GM19351 (cell line): Measurements from ENCODE around the gene NCKAP1.
"Not testable (repeated sequence)": the region's sequence is repeated elsewhere in the genome, so short reads cannot be mapped to it uniquely, and the experiment has no call there.

Experiments
- ATAC-seq: cut with Tn5 transposase; IDR thresholded peaks from one replicate; pipeline ENCODE4 v1.9.1; 2021; ENCODE audit warnings: mild to moderate bottlenecking, moderate library complexity; ENCODE audit not compliant: unreplicated experiment

Gene NCKAP1, protein sequence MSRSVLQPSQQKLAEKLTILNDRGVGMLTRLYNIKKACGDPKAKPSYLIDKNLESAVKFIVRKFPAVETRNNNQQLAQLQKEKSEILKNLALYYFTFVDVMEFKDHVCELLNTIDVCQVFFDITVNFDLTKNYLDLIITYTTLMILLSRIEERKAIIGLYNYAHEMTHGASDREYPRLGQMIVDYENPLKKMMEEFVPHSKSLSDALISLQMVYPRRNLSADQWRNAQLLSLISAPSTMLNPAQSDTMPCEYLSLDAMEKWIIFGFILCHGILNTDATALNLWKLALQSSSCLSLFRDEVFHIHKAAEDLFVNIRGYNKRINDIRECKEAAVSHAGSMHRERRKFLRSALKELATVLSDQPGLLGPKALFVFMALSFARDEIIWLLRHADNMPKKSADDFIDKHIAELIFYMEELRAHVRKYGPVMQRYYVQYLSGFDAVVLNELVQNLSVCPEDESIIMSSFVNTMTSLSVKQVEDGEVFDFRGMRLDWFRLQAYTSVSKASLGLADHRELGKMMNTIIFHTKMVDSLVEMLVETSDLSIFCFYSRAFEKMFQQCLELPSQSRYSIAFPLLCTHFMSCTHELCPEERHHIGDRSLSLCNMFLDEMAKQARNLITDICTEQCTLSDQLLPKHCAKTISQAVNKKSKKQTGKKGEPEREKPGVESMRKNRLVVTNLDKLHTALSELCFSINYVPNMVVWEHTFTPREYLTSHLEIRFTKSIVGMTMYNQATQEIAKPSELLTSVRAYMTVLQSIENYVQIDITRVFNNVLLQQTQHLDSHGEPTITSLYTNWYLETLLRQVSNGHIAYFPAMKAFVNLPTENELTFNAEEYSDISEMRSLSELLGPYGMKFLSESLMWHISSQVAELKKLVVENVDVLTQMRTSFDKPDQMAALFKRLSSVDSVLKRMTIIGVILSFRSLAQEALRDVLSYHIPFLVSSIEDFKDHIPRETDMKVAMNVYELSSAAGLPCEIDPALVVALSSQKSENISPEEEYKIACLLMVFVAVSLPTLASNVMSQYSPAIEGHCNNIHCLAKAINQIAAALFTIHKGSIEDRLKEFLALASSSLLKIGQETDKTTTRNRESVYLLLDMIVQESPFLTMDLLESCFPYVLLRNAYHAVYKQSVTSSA

GRCh38 chr2:183038341-183039300, at the start of gene NCKAP1:
NCKAP1 (minus strand) TSS chr2:183038457; CDS start chr2:183038099, 358 bp downstream.
- ATAC-seq, result peak; percentile 76

GRCh38 chr2:183081911-183082310, 43.7 kb upstream of the NCKAP1 start:
- ATAC-seq, result no peak

GRCh38 chr2:183079139-183079775, 41.0 kb upstream of the NCKAP1 start:
- ATAC-seq, result peak; percentile 43

GRCh38 chr2:183078464-183079138, 40.3 kb upstream of the NCKAP1 start, which contains the start of gene DUSP19:
DUSP19 (plus strand) TSS chr2:183078747; CDS start chr2:183078934, 187 bp downstream.
- peak; percentile 82 for ATAC-seq

- ATAC-seq, result no peak
Measured at GRCh38 chr2:183078163-183078463, 39.9 kb upstream of the NCKAP1 start.

DNA sequence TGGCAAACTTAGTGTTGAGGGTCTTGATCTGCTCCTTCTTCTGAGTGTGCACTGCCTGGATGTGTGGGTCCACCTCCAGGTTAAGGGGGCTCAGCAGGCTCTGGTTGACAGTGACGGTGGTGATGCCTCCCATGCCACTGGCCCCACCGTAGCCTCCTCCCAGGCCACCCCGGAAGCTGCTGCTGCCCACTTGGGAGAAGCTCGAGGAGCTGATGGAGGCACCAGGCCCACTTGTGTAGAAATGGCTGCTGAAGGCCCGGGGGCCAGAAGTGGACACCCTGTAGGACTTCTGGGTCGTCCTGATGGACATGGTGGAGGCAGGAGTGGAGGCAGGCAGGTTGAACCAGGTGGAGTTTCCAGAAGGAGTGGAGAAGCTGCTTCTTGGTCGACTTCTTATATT, 33.9 kb upstream of the NCKAP1 start:
- ATAC-seq, result no peak

GRCh38 chr2:183070942-183071844, 32.9 kb upstream of the NCKAP1 start:
- no peak for ATAC-seq

DNA sequence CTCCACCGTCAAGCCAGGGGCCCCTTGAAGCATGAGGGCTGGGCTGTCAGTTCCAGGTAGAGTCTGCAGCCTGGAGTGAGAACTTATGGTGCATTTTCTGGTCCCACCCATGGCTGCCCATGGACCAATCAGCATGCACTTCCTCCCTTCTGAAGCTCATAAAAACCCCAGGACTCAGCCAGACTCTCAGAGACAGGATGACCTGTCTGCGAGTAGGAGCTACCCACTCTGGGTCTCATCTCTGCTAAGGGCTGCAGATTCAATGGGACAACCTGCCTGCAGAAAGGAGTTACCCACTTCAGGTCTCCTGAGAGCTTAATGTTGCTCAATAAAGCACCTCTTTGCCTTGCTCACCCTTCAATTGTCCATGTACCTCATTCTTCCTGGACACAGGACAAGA, 30.9 kb upstream of the NCKAP1 start:
- no peak for ATAC-seq

DNA sequence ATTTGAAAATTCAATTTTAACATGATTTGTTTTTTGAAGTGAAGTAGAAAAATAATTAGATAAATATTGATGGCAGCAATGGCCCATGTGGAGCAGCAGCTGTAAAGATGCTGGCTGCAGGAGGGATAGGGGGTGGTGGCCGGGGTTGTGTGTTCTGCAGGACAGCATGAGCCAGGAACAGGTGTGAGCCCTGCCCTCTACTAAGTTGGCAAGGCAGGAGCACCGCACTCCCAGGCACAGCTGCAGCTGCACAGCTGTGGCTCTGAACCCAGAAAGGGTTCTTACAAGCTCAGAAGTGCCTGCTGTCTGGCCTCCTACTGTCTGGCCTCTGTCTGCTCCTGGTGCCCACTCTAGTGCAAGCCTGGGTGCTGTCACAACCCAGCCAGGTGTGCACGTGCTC, 30.3 kb upstream of the NCKAP1 start:
- no peak for ATAC-seq

DNA sequence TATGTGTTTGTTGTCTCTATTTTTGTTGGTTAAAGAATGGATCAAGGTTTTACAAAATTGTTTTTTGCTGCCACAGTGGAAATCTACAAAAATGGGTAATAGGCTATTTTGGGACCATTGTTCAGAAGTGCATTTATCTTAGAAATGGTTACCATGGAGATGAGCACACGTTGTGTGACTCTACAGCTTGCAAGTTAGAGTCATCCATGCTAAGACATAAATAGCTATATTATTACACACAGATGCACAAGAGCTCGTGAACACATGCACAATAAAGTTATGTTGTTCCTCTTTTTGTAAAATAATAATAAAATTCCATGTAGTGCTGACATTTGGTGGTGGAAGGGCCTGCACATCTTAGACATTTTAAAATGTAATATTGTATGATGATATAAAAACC, 24.8 kb upstream of the NCKAP1 start:
- peak; percentile 87 for ATAC-seq

DNA sequence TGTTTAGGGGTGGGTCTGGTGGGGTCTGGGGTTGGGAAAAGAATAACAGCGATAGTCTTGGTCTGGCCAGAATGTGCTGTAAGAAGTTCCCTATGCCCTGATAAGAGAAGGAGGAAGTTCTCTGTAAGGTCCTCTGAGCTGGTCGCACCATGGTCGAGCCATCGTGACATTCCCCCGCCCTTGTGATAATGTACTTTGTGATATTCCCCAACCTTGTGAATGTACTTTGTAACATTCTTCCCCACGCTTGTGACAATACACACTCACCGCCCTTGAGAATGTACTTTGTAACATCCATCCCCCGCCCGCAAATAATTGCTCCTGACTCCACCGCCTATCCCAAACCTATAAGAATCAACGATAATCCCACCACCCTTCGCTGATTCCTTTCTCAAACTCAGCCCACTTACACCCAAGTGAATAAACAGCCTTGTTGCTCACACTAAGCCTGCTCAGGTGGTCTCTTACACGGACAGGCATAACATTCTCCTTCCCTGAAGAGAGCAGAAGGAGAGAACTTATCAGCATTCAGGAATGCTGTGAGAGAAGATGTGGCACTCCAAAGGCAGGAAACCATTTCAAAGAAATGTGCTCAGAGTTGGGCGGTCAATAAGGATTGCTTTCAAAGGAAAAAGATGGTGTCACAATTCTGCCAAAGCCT, 22.4 kb upstream of the NCKAP1 start:
- no peak for ATAC-seq

- ATAC-seq, result no peak
Measured at GRCh38 chr2:183059561-183059960, 21.3 kb upstream of the NCKAP1 start.

- ATAC-seq, result peak; percentile 41
Measured at GRCh38 chr2:183057333-183057985, 19.2 kb upstream of the NCKAP1 start.

DNA sequence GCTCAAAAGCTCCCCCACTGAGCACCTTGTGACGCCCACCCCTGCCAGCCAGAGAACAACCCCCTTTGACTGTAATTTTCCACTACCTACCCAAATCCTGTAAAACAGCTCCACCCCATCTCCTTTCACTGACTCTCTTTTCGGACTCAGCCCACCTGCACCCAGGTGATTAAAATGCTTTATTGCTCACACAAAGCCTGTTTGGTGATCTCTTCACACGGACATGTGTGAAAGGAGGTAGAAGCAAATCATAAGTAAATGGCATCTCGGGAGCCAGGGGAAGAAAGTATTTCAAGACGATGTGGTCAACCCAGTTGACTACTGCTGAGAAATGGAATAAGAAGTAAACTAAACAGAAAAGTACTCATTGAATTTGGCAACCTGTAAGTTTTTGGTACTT, 11.2 kb upstream of the NCKAP1 start:
- no peak for ATAC-seq

GRCh38 chr2:183047486-183048125, 9.3 kb upstream of the NCKAP1 start:
- ATAC-seq, result not testable (repeated sequence)

GRCh38 chr2:183043580-183043979, 5.3 kb upstream of the NCKAP1 start:
- not testable (repeated sequence) for ATAC-seq

DNA sequence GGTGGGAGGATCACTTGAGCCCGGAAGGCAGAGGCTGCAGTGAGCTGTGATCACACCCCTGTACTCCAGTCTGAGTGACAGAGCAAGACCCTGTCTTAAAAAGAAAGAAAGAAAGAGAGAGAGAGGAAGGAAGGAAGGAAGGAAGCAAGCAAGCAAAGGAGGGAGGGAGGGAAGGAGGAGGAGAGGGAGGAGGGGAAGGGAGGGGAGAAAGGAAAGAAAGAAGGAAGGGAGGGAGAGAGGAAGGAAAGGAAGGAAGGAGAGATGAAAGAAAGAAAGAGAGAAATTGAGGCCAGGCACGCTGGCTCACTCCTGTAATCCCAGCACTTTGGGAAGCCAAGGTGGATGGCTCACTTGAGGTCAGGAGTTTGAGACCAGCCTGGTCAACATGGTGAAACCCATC, 2.3 kb upstream of the NCKAP1 start:
- ATAC-seq, result no peak
